Stimulated activated CD8-positive, alpha-beta memory T cell treated with anti-CD3 and anti-CD28 coated beads, Interleukin-12 subunit alpha, Interleukin-12 subunit beta, amount 100 ng/mL, for 1 hour (primary cell): Measurements from ENCODE around the gene MYOZ2.

Experiments used
- DNase-seq: peaks from one replicate; pipeline ENCODE4 v3.0.0-alpha.2; 2020; ENCODE audit warnings: low read depth

Gene MYOZ2

GRCh38 chr4:119135721-119136121 lies at the start of gene MYOZ2:
Gene MYOZ2 (plus strand): TSS chr4:119135832. CDS start chr4:119136526, 694 bp downstream.
- DNase-seq: no peak

GRCh38 chr4:119087121-119087520 lies 48.5 kb upstream of the MYOZ2 start:
- no peak for DNase-seq

- DNase-seq: no peak
Measured at GRCh38 chr4:119087656-119088055, 48.0 kb upstream of the MYOZ2 start.

GRCh38 chr4:119093042-119093827 lies 42.4 kb upstream of the MYOZ2 start:
- no peak for DNase-seq

DNA sequence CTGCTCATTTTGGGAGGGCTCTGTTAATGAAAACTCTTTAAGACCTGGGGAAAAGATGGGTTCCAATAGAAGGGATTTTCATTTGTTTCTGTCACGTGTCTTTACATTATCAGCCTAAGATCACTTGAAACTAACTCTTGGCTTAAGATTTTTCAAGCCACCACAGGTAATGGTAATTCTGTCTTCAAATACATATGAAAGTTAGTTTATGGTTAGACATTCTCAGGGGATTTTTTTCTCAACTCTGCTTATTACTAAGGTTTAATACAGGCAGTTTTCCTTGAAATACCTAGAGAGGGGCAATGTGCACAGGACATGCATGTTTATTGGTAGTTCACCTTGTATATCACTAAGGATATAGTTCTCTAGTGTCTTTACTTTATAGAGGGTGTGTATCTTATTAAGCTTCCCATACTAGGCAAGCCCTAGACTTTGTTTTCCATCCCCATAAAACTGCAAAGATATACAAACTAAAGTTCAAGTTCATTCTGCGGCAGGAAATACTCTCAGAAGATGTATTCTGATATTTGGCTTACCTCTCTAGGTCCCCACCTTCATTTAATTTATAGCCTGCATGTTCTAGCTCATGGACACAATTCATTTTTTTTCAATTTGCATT lies 38.2 kb upstream of the MYOZ2 start:
- no peak for DNase-seq

DNA sequence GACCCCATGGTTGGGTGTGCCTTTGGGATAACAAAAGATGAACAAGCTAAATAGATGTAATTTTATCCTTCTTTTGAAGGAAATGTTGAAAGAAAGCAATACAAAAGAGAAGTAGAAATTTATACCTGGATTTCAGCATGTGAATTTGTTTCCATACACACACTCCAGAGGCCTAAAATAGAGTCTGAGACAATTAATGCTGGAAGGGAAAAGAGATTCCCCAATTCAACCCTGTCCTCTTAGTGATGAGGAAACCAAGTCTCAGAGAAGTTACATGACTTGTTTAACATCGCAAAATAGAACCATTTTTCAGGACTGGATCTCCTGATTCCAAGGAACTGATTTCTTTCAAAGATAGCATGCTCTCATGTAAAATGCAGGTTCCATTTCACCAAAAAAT lies 37.3 kb upstream of the MYOZ2 start:
- no peak for DNase-seq

GRCh38 chr4:119099227-119099810 lies 36.3 kb upstream of the MYOZ2 start:
- DNase-seq: no peak

DNA sequence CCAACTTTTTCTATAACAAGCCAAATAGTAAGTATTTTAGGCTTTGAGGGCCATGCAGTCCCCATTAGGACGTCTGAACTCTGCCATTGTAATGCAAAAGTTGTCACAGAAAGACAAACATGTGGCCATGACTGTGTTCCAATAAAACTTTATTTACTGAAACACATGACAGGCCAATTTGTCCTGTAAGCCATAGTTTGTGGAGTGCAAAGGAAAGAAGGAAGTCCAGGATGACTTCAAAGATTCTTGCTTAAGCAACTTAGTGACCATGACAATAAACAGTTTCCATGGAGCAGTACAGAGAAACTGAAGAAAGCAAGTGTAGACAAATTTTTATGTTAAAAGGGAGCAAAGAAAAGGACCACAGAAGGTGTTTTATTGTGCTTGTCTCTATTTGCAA lies 35.0 kb upstream of the MYOZ2 start:
- DNase-seq: no peak

GRCh38 chr4:119103263-119103662 lies 32.4 kb upstream of the MYOZ2 start:
- no peak for DNase-seq

DNA sequence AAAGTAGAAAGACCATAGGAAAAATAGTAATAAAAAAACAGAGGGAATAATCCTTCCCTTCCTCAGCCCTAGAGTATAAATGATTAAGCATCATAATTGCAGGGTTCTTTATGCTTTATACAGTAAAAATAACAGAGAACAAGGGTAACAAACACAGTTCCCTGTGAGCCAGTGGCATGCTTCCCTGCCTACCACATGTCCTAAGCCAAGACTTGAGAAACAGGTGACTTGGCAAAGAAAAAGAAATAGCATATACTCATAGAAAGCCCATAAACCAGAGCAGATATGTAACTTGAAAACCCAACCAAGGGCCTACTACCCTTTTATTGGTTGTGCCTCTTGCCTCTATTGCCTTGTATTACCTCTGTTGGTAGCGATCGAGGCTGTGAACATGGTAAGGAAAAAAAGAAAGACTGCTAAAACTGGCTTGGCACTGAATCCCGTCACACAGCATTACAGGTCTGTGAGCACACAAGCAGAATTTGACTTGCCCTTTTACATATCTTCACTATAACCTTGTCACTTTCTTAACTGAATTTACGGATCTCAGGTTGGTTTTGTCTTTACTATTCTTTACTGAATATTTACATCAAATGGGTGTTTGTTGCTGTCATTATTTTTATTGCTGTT lies 30.9 kb upstream of the MYOZ2 start:
- DNase-seq: no peak

GRCh38 chr4:119105605-119106004 lies 30.0 kb upstream of the MYOZ2 start:
- DNase-seq: no peak

GRCh38 chr4:119106036-119107000 lies 29.3 kb upstream of the MYOZ2 start:
- no peak for DNase-seq

- no peak for DNase-seq
Measured at GRCh38 chr4:119110121-119110520, 25.5 kb upstream of the MYOZ2 start.

DNA sequence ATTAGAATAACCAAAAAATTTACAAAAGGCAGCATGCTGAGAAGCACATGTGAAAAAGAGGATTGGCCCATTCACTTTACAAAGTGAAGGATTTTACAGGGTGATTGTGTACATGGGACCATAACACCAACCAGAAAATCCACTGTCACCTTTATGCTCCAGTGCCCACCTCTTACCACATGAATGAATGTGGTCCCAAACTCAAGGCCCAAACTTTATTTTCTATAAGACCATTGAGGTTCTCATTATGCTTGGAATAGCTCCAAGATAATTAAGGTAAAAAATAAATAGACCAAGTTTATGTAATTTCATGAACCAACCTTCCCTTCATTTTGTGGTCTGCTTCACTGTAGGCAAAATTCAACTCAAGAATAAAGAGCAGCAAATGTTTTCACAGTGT lies 24.3 kb upstream of the MYOZ2 start:
- no peak for DNase-seq

DNA sequence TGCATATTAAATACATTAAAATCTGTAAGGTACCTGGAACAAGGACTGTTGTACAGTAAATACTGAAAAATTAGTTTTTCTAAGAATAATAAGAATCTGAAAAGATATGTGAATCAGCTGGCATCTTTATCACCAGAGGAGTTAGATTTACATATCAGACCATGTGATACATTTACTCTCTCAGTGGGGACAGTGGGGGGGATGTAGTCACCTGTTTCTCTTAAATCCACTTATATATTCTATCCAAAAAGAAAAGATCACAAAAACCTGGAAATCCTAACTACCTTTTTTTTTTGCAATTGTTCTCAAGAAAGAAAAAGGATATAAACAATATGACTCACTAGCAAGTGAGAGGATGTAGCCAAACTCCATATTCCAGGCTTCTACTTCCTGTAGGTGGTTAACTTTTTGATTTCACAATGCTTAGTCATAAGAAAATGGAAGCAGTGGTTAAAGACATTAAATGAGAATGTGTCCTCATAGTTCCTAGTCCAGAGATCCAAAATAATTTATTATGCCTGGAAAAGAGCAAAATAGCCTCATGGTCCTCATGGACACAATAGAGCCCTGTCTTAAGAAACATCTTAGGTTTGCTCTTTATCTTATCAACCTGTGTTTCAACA lies 22.5 kb upstream of the MYOZ2 start:
- no peak for DNase-seq

DNA sequence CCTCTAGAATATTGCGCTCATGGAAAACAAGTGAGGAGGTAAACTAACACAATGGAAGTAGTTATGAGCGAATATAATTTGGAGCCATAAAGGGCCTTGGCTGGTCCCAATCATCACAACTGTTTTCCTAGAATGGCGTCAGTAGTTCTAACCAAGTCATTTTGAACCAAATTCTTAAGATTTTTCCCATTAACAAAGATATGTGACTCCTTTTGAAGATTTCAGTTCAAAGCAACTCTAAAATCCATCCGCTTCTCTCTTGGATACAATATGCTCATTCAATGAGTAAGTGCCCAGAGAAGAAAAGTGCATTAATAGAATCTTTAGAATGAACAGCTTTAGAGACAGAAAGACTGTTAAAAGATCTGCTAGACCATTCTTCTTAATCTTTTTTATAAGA lies 19.6 kb upstream of the MYOZ2 start:
- DNase-seq: no peak

DNA sequence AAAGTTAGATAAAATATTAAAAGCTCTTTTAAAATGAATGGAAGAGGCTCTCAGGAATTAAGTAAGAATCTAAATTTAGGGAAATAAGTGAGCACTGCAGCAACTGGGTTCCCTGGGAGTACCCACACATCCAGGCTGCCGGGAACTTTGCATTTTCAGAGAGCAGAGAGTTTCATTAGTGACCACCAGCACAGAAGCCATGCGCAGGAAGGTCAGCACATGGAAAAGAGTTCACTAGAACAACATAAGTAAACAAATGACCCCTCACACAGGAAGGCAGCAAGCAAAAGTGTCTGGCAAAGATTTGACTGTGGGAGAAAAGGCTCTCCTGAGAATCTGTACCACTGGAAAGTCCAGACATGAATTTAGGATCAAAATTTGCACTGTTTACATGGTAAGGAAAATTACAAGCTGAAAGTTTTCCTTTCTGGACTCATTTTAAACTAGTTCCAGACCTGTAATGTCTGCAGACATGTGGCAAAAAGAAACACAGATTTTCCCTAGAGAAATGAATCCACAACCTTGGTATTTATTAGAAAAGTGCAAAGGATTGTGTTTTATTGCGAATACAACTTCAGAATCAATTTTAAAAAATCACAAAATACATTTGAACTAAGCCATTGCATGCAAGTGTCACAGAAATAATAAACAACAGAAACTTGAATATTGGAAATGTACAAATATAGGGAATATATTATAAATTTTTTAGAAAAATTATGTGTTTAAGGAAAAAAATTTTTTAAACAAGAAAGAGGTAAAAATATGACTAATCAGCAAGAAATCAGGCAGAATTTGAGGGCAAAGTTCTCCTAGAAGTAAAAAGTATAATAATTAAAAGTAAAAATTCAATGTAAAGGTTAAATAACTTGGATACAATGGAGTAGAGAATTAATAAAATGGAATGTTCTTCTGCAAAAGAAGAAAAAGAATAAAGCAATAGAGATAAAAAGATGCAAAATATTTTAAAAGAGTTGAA lies 18.4 kb upstream of the MYOZ2 start:
- DNase-seq: no peak

DNA sequence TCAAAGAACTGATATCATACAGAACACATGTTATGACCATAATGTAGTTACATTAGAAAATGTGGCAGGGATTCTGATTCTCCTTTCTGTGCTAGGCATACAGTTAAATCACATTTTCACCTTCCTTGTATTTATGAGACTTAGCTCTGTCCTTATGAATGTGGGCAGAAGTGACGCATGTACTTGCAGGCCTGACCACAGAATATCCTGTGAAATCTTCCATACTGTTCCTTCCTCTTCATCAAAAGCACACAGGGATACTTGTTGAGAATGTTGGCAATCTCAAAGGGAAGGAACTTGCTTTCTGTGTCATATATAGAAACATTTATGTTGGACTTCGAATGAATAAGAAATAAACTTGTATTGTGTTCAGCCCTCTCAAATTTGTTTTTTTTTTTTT lies 17.2 kb upstream of the MYOZ2 start:
- no peak for DNase-seq

GRCh38 chr4:119124352-119124751 lies 11.3 kb upstream of the MYOZ2 start:
- DNase-seq: no peak

DNA sequence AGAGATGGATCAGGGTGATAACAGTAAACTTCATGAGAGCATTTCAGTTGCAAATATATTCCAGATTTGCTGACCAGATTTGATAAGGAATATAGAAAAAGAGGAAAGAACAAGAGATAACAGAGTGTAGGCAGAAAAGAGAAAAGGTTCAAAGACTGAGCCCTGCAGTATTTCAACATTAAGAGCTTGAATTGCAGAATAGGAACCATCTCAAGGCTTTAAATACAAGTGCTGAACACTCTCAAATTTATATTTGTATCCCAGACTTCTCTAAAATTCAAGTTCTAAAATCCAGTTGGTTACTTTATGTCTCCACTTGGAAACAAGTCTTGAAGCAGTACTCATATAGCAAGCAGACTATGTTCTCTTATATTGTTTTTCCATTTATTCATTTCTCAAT lies 9.7 kb upstream of the MYOZ2 start:
- DNase-seq: no peak
